ENCODE data around the gene SNAPC4. TPM values are rescaled to one million over a fixed set of nuclear protein-coding genes. Genes with fewer than 3 reads are reported as not detected.

Gene SNAPC4
- total and polyA plus RNA-seq, 2 of the 8 experiments (the other 6 are each of a cell fraction or from before 2014, with no cell fraction given), result 6.9 to 18.1 TPM

DNA sequence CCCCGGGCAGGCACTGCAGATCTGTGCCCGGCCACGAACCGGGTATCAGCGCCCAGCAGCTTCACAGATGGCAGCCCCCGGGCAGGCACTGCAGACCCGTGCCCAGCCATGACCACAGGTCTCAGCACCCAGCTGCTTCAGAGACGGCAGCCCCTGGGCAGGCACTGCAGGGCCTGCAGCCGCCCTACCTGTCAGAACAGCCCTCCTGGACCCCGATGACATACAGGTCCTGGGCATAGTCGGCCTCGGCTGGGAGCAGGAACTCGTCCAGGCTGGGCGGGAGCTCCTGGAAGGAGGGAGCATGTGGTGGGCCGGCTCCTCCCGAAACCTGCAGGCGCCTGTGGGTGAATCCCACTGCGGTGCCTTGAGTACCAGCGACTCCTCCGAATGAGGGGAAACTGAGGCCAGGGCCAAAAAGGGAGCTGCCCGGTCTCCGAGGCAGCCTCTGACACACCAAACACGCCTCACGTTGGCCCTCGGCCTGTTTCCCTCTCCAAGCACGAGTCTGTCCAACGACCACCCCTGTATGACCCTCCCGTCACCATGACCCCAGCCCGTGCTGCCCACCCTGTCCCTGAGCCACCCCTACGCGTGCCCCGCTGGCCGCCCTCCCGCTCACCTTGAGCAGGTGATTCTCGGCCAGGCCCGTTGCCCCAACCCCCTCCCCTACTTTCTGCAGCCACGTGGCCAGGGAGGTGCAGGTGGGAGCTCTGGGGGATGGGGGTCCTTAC lies 34.0 kb upstream of the SNAPC4 start:
- no peak overlapping the region for H3K14ac ChIP-seq (ENCODE audit: insufficient read length)
- CTCF ChIA-PET (ENCODE audit: partially characterized antibody), result interaction anchor here (0.5 to 2.4 kb wide), 12 partner anchors 12 to 238 kb away, joined by 3 to 7 read pairs (median 3); no protein-coding TSS in a partner anchor
- peaks cover 0 to 7% (median 2%) of the 10 kb centered on the region in 4 experiments; a peak in 2 of 8 replicates for H3K36me3 ChIP-seq (ENCODE audit: control insufficient read depth in 2 of 4, insufficient read depth in 4 of 4, low read length in 3 of 4)
- no peak overlapping the region for H4K91ac ChIP-seq (replicated peaks; ENCODE audit: insufficient read length, low read length)
- H3K4me1 ChIP-seq (replicated peaks in 1 of 4; ENCODE audit: control insufficient read depth in 3 of 4, insufficient read depth in 4 of 4, low read length in 3 of 4), result peaks cover 0 to 7% (median 2%) of the 10 kb centered on the region in 4 experiments; a peak in 1 of 7 replicates
- H4K8ac ChIP-seq (ENCODE audit: extremely low read depth, insufficient read depth, low read length), result no peak overlapping the region
- H2BK120ac ChIP-seq (replicated peaks; ENCODE audit: low read depth, low read length), result no peak overlapping the region
- peaks cover 13% of the 10 kb centered on the region for H3K79me1 ChIP-seq (ENCODE audit: low read depth, low read length)
- TF ChIP-seq ATF3 (IDR thresholded peaks at IDR 0.05; ENCODE audit: insufficient read depth, low read depth, low read length) (no peak), SIX5 (IDR thresholded peaks at IDR 0.05; ENCODE audit: low read depth, low read length) (no peak), SRF (IDR thresholded peaks at IDR 0.05; ENCODE audit: low read depth, low read length) (no peak), SIN3A (conservative IDR thresholded peaks at IDR 0.05 in 1 of 2, IDR thresholded peaks at IDR 0.05 in 1 of 2; ENCODE audit: low read depth in 1 of 2, low read length in 2 of 2) (no peak), JUND (IDR thresholded peaks at IDR 0.05; ENCODE audit: low read length) (no peak), CHD2 (IDR thresholded peaks at IDR 0.05; ENCODE audit: low read length) (no peak)
- TF ChIP-seq, protein P1, sequence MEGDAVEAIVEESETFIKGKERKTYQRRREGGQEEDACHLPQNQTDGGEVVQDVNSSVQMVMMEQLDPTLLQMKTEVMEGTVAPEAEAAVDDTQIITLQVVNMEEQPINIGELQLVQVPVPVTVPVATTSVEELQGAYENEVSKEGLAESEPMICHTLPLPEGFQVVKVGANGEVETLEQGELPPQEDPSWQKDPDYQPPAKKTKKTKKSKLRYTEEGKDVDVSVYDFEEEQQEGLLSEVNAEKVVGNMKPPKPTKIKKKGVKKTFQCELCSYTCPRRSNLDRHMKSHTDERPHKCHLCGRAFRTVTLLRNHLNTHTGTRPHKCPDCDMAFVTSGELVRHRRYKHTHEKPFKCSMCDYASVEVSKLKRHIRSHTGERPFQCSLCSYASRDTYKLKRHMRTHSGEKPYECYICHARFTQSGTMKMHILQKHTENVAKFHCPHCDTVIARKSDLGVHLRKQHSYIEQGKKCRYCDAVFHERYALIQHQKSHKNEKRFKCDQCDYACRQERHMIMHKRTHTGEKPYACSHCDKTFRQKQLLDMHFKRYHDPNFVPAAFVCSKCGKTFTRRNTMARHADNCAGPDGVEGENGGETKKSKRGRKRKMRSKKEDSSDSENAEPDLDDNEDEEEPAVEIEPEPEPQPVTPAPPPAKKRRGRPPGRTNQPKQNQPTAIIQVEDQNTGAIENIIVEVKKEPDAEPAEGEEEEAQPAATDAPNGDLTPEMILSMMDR (IDR thresholded peaks at IDR 0.05; ENCODE audit: control extremely low read depth in 1 of 3, insufficient read depth in 1 of 3, low read depth in 1 of 3, low read length in 3 of 3), result no peak
- no peak overlapping the region for H3K56ac ChIP-seq (replicated peaks; ENCODE audit: insufficient read length, low read depth, low read length)
- H4K5ac ChIP-seq (ENCODE audit: insufficient read length, low read depth, low read length), result no peak overlapping the region
- H2BK12ac ChIP-seq (ENCODE audit: low read depth, low read length), result no peak overlapping the region
- H3K4me3 ChIP-seq (ENCODE audit: extremely low read depth in 1 of 4, insufficient read depth in 2 of 4, low read depth in 3 of 4, low read length in 4 of 4), result no peak overlapping the region
- WGBS, 2 experiments (ENCODE audit: extremely low coverage in 1 of 2, insufficient coverage in 1 of 2, insufficient read length in 1 of 2, insufficient replicate concordance in 2 of 2, low coverage in 1 of 2, low lambda C conversion rate in 2 of 2, missing lambda C conversion rate in 1 of 2), result 95% methylated on average over 35 of the region's 37 CpGs; no CpG with 5 or more reads in 1 of the 2 experiments
- no peak overlapping the region for H2BK5ac ChIP-seq (ENCODE audit: low read depth, low read length)
- peaks cover 7% of the 10 kb centered on the region; the same call in 1 of the 2 replicates for H3K23me2 ChIP-seq (ENCODE audit: low read depth, low read length)
- no peak for DNase-seq (ENCODE audit: low read depth in 1 of 2, low spot score in 2 of 2)
- no peak overlapping the region for H3K4ac ChIP-seq (replicated peaks; ENCODE audit: insufficient read length, low read depth, low read length)
- H2BK20ac ChIP-seq (ENCODE audit: low read length), result no peak overlapping the region
- no peak overlapping the region for H3K9ac ChIP-seq (replicated peaks in 1 of 4; ENCODE audit: extremely low read depth in 1 of 4, low read depth in 3 of 4, low read length in 3 of 4)
- POLR2A ChIA-PET (ENCODE audit: partially characterized antibody), result interaction anchor here (0.8 to 4.2 kb wide), 8 partner anchors 10 to 99 kb away, joined by 3 to 22 read pairs (median 3); no protein-coding TSS in a partner anchor
- H4K20me1 ChIP-seq (replicated peaks in 1 of 2; ENCODE audit: control insufficient read depth in 1 of 2, insufficient read depth in 2 of 2, low read length in 2 of 2), result peaks cover 14 to 27% of the 10 kb centered on the region in 2 experiments
- H3K27me3 ChIP-seq (replicated peaks in 1 of 4; ENCODE audit: control insufficient read depth in 3 of 4, extremely low read depth in 1 of 4, insufficient read depth in 3 of 4, low read length in 3 of 4), result peaks cover 0 to 2% (median 0%) of the 10 kb centered on the region in 4 experiments; a peak in 2 of 7 replicates
- no peak overlapping the region for H3K4me2 ChIP-seq (ENCODE audit: insufficient read depth in 1 of 2, low read depth in 2 of 2, low read length in 2 of 2)
- H2AK5ac ChIP-seq (ENCODE audit: low read depth, low read length), result no peak overlapping the region
- no peak overlapping the region for H3K18ac ChIP-seq (ENCODE audit: extremely low read depth, low read length)
- no peak overlapping the region for H3K27ac ChIP-seq (ENCODE audit: low read depth, low read length)
- no peak overlapping the region for H3K23ac ChIP-seq (ENCODE audit: insufficient read length)
- peaks cover 0 to 24% of the 10 kb centered on the region in 2 experiments; a peak in 1 of 4 replicates for H3K79me2 ChIP-seq (ENCODE audit: control insufficient read depth in 1 of 2, insufficient read depth in 2 of 2, low read length in 2 of 2)
- H2BK15ac ChIP-seq (ENCODE audit: low read length), result no peak overlapping the region
- no peak for FAIRE-seq
- H3K9me3 ChIP-seq (ENCODE audit: insufficient read depth in 2 of 2, low read depth in 1 of 2, low read length in 1 of 2), result no peaks in the 10 kb centered on the region
- H2AFZ ChIP-seq (ENCODE audit: low read length), result no peak overlapping the region
